GM10266 (cell line): ENCODE data around the gene RNASEH2A.

Experiments used
- DNase-seq: peaks from one replicate; pipeline ENCODE4 v3.0.0; 2012; ENCODE audit errors: extremely low spot score
- TF ChIP-seq, protein P1 (sequence below): IDR thresholded peaks from 2 replicates; pipeline ENCODE4 v1.5.1; 2012; ENCODE audit warnings: mild to moderate bottlenecking, low read depth; ENCODE audit not compliant: control insufficient read depth, insufficient read depth; ENCODE audit errors: missing control alignments

Gene RNASEH2A

DNA sequence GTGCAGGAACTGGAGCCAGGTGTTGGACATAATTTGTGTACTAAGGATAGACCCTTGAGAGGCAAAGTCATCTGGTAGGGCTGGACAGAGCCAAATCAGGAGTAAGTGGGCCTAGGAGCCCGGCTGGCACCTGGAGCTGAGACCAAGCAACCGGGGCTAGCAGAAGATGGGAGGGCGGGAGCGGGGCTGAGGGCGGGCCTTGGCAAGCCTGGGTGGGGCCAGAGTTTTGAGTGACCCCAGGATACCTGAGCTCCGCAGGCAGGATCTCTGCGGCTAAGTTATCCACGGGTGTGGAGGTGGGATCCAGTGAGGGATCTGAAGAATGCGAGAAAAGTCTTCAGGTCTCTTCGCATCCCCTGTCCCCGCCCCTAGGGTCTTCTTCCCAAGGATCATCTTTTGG lies 39.2 kb upstream of the RNASEH2A start:
- TF ChIP-seq, protein P1, sequence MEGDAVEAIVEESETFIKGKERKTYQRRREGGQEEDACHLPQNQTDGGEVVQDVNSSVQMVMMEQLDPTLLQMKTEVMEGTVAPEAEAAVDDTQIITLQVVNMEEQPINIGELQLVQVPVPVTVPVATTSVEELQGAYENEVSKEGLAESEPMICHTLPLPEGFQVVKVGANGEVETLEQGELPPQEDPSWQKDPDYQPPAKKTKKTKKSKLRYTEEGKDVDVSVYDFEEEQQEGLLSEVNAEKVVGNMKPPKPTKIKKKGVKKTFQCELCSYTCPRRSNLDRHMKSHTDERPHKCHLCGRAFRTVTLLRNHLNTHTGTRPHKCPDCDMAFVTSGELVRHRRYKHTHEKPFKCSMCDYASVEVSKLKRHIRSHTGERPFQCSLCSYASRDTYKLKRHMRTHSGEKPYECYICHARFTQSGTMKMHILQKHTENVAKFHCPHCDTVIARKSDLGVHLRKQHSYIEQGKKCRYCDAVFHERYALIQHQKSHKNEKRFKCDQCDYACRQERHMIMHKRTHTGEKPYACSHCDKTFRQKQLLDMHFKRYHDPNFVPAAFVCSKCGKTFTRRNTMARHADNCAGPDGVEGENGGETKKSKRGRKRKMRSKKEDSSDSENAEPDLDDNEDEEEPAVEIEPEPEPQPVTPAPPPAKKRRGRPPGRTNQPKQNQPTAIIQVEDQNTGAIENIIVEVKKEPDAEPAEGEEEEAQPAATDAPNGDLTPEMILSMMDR, result no peak

DNA sequence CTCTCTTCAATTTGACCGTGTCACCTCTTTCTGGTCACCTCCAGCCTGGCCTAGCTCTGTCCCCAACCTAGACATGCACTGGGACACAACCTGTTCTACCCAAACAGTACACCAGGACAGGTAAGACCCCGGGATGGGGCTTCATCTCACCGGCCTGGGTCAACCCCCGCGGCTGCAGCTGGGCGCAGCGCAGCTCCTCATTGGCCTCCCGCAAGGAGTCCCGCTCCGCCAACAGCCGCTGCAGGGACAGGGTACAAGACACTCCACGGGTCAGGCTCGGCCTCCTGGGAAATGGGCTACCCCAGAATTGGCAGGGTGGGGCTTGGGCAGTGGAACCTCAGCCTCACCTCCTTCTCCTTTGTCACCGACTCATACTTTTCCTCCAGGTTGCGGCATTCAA lies 38.7 kb upstream of the RNASEH2A start:
- TF ChIP-seq, protein P1, result no peak
- DNase-seq, result no peak

More for the DNA sequence above, 39.2 kb upstream of the RNASEH2A start:
- DNase-seq, result no peak

DNA sequence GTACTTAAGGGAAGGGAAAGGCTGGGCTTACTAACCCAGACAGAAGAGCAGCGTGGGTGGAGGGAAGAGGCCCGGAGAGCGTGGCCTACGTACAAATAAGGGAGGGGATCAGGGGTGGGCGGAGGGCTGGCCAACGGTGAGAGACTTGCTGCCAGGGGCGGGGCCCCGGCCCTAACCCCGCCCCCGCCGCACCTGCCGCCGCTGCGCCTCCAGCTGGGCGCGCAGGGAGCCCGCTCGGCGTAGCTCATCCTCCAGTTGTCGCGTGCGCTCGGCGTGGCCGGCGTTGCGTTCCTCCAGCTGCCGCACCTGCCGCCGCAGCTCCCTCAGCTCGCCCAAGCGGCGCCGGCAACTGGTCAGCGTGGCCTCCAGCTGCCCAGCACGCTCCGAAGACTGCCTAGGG lies 36.7 kb upstream of the RNASEH2A start:
- TF ChIP-seq, protein P1, result no peak
- DNase-seq, result no peak

DNA sequence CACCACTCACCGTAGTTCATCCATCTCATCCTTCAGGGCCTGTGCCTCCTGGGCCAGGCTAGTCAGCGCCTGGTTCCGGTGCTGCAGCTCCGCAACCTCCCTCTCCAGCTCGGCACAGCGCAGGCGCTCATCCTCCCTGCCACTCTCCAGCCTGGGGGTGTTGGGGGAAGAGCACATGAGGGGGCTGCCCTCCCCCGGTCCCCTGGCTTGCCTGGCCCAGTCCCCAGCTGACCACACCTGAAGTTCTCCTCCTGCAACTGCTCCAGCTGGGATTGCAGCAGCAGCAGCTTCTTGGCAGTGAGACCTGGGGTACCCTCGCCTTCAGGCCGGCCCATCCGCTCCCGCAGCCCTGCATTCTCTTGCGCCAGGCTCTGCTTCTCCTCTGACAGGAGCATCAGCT lies 35.5 kb upstream of the RNASEH2A start:
- DNase-seq, result no peak
- TF ChIP-seq, protein P1, result no peak

DNA sequence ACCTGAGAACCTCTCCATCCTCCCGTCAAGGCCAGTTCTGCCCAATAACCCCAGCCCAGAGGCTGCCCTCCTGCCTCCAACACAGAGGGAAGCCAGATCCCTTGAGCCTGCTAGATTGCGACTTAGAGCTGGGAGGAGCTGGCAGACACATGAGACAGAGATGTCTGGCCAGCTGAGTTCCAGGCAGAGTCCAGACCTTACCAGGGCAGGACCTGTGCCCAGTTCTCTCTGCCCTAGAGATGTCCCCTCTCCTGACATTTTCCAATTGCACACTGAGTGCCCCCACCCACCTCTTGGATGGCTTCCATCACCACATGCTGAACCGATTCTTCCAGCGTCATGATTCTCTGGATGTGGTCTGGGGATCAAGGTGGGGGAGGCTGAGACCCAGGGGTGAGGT lies 34.1 kb upstream of the RNASEH2A start:
- TF ChIP-seq, protein P1, result no peak
- no peak for DNase-seq

DNA sequence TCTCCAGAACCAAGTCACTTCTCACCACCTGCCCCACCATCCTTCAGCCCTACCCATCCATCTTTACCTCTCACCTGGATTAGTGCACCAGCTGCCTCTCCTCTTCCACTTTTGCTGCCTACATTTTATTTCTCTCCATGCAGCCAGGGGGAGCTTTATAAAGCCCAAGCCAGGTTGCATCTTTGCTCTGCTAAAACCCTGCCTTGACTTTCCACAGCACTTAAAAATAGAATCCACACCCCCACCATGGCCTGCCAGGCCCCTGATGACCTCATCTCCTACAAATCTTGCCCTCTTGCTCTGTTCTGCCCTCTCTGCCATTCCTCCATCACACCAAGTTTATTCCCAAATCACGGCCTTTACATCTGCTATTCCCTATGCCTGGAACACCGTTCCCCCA lies 32.8 kb upstream of the RNASEH2A start:
- TF ChIP-seq, protein P1, result peak; percentile 44
- DNase-seq, result no peak

DNA sequence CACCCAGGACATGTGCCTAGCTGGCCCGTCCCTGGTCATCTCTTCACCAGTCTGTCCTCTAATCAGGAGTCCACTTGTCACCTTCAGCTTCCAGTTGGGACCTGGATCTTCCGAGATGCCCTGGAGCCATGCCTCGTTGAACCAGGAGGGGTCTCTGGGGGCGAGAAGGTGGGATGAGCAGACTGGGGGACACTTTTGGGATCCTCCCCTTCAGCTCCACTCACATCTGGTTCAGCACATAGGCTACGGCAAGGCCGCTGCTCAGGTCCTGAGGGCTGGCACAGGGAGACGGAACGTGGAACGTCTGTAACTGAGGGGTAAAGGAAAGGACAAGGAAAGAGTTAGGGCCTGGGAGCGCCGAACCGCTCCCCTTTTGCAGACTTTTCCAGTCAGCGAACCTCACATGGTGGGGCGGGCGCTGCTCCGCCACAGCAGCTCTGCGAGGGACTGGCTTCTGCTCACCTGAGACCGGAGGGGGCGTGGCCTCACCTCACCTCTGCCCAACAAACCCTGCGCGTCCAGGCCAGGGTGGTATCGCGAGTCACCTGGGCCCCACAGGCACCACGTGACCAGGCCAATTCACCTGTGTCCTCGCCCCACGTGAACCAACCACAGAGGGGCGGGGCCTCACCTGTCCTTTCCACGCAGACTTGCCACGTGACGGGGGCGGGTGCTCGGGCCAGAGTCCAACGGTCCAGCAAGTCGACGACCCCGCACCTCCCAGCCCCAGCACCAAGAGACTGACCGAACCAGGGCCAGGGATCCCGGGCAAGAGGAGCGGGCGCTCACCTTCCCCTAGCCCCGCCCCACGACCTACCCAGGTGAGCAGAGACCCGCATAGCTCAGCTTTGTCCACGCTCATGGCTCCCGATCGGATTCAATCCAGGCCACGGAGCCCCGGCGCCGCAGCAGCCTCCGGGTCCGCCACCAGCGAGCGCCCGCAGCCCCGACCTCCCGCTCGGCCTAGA lies 31.5 kb upstream of the RNASEH2A start, which contains the start of gene HOOK2:
Gene HOOK2 (minus strand): TSS at position 965 of the 968 bp plus-strand sequence. CDS start 103 bp downstream, at position 862.
- TF ChIP-seq, protein P1, result no peak
- DNase-seq, result no peak
